HepG2 (cell line): ENCODE results near the gene FIGLA. TPM values are rescaled to one million over a fixed set of nuclear protein-coding genes. Genes with fewer than 3 reads are reported as not detected.

Source experiments
- ATAC-seq: fragments of 200-7000 bp; cut with Tn5 transposase; 3 replicates; pipeline ENCODE4 v1.9.1; 2020; ENCODE audit warnings: mild to moderate bottlenecking, moderate library complexity
- Bru-seq: library from RNA; stranded (reverse); fragments of 400-500 nt; gene quantifications from one replicate; lab custom pipeline; 2021; lab: Mats Ljungman, UMichigan
- BruChase-seq, 2 experiments: library from RNA; stranded (reverse); fragments of 400-500 nt; gene quantifications; one replicate each; lab custom pipeline; 2021; lab: Mats Ljungman, UMichigan
- BruUV-seq: library from RNA; stranded (reverse); fragments of 400-500 nt; replicated peaks from 2 replicates; lab custom pipeline; 2021; lab: Mats Ljungman, UMichigan
- CTCF ChIA-PET: fragments of 300-600 bp; formaldehyde crosslinking; extraction: SDS; loops from one replicate; lab custom pipeline; 2021; ENCODE audit warnings: low total read pairs, inconsistent platforms, low intra/inter-chr PET ratio; lab: Yijun Ruan, JAX
- POLR2A ChIA-PET: fragments of 350-600 bp; sonication (Branson Sonifier 250); formaldehyde crosslinking; loops from one replicate; lab custom pipeline; 2020; ENCODE audit warnings: antibody characterized with exemption, inconsistent platforms; lab: Yijun Ruan, JAX
- DNase-seq: peaks from one replicate; pipeline ENCODE4 v3.0.0-alpha.2; 2015; ENCODE audit warnings: low spot score
- FAIRE-seq: peaks from 3 replicates; lab custom pipeline; 2011; peaks lifted over from hg19 to GRCh38; lab: Jason Lieb, UNC
- H2AFZ ChIP-seq: one replicate; pipeline ENCODE4 v1.6.1; 2011; ENCODE audit warnings: low read length, inconsistent platforms
- H3K27ac ChIP-seq: fragments of 300-600 bp; 3 replicates; pipeline ENCODE4 v1.8.0; 2011; ENCODE audit warnings: mixed run types, mild to moderate bottlenecking, mixed read lengths, low read length, inconsistent platforms; ENCODE audit not compliant: insufficient read depth; ENCODE audit errors: extremely low read length
- H3K27me3 ChIP-seq, 2 experiments: fragments of 200-600 bp in 1 of 2; 2 replicates in 1 of 2; 3 replicates in 1 of 2; pipeline versions ENCODE4 v1.6.0 to v1.8.0; 2011; ENCODE audit warnings: low read length in 2 of 2, mild to moderate bottlenecking in 2 of 2, moderate library complexity in 2 of 2, inconsistent platforms in 1 of 2; ENCODE audit not compliant: insufficient read depth in 2 of 2, control insufficient read depth in 1 of 2
- H3K36me3 ChIP-seq, 2 experiments: fragments of 200-600 bp in 1 of 2; replicated peaks in 1 of 2; 2 replicates in 1 of 2; 3 replicates in 1 of 2; pipeline versions ENCODE4 v1.5.1 to v1.8.0; 2011; ENCODE audit warnings: low read length in 2 of 2, inconsistent platforms in 1 of 2; ENCODE audit not compliant: insufficient read depth in 2 of 2, control insufficient read depth in 1 of 2
- H3K4me1 ChIP-seq: 2 replicates; pipeline ENCODE4 v1.5.1; 2012; ENCODE audit warnings: low read length, inconsistent platforms; ENCODE audit not compliant: insufficient read depth
- H3K4me2 ChIP-seq: 2 replicates; pipeline ENCODE4 v1.6.0; 2011; ENCODE audit warnings: low read depth, low read length, inconsistent platforms
- H3K4me3 ChIP-seq, 3 experiments: fragments of 200-600 bp in 1 of 3; sonication (generic), shearing (Covaris generic) in 1 of 3; replicated peaks in 1 of 3; 2 replicates each; pipeline ENCODE4 v1.5.1; 2011 to 2016; ENCODE audit warnings: low read length in 3 of 3, inconsistent platforms in 2 of 3, low read depth in 2 of 3, mild to moderate bottlenecking in 2 of 3, control low read depth in 1 of 3, mixed read lengths in 1 of 3; ENCODE audit not compliant: insufficient read depth in 1 of 3
- H3K79me2 ChIP-seq: one replicate; pipeline ENCODE4 v1.6.1; 2011; ENCODE audit warnings: low read length, inconsistent platforms; ENCODE audit not compliant: insufficient read depth
- H3K9ac ChIP-seq: 2 replicates; pipeline ENCODE4 v1.6.0; 2011; ENCODE audit warnings: mild to moderate bottlenecking, low read depth, low read length, inconsistent platforms; ENCODE audit not compliant: insufficient read depth
- H3K9me3 ChIP-seq: 2 replicates; pipeline ENCODE4 v1.5.1; 2012; ENCODE audit warnings: mild to moderate bottlenecking, low read length
- H4K20me1 ChIP-seq: 2 replicates; pipeline ENCODE4 v1.6.0; 2011; ENCODE audit warnings: inconsistent platforms, mild to moderate bottlenecking, low read length, moderate library complexity; ENCODE audit not compliant: insufficient read depth
- CHD4 ChIP-seq: fragments of 200-600 bp; sonication (generic); IDR thresholded peaks from 2 replicates; pipeline ENCODE4 v1.7.0; 2017; ENCODE audit warnings: mild to moderate bottlenecking, low read length, borderline replicate concordance
- DPF2 ChIP-seq: sonication (generic); formaldehyde crosslinking; IDR thresholded peaks from 2 replicates; pipeline ENCODE4 v1.4.0; 2020; ENCODE audit warnings: mild to moderate bottlenecking, low read depth, missing genetic modification reagents, borderline replicate concordance
- EED ChIP-seq: sonication (generic); formaldehyde crosslinking; IDR thresholded peaks from 2 replicates; pipeline ENCODE4 v1.5.0; 2020; ENCODE audit warnings: mild to moderate bottlenecking, missing genetic modification reagents
- HOXA3 ChIP-seq: sonication (generic); formaldehyde crosslinking; IDR thresholded peaks from 2 replicates; pipeline ENCODE4 v1.5.0; 2020; ENCODE audit warnings: missing genetic modification reagents
- JDP2 ChIP-seq: sonication (generic); formaldehyde crosslinking; IDR thresholded peaks from 2 replicates; pipeline ENCODE4 v1.8.1; 2022; ENCODE audit warnings: missing genetic modification reagents, borderline replicate concordance
- MBD4 ChIP-seq: IDR thresholded peaks from 2 replicates; pipeline ENCODE4 v1.6.1; 2012; ENCODE audit warnings: low read length, inconsistent platforms, borderline replicate concordance
- SP140L ChIP-seq: sonication (generic); formaldehyde crosslinking; IDR thresholded peaks from 2 replicates; pipeline ENCODE4 v1.4.0; 2020; ENCODE audit warnings: missing genetic modification reagents, borderline replicate concordance
- ZNF143 ChIP-seq: sonication (generic); formaldehyde crosslinking; IDR thresholded peaks from 2 replicates; pipeline ENCODE4 v1.4.0; 2020; ENCODE audit warnings: missing genetic modification reagents
- ZNF75D ChIP-seq: sonication (generic); formaldehyde crosslinking; IDR thresholded peaks from 2 replicates; pipeline ENCODE4 v1.8.1; 2023; ENCODE audit warnings: missing genetic modification reagents, mild to moderate bottlenecking, borderline replicate concordance
- ZSCAN29 ChIP-seq: sonication (generic); formaldehyde crosslinking; conservative IDR thresholded peaks from 2 replicates; pipeline ENCODE4 v1.4.0; 2020; ENCODE audit warnings: mild to moderate bottlenecking, missing genetic modification reagents
- WGBS: methylation state at CpG from one replicate; pipeline ENCODE4 v1.1.6; 2017; ENCODE audit warnings: low lambda C conversion rate; 5-methylcytosine and 5-hydroxymethylcytosine counted together
- in situ Hi-C: cut with HindIII; loops from 2 replicates; pipeline ENCODE4 v1.10.0; 2017; ENCODE audit warnings: low pct_unique_long_range_greater_than_20kb; ENCODE audit not compliant: extremely low pct_ligation_motif_present
- intact Hi-C: fragments of 100-400 bp; cut with micrococcal nuclease; formaldehyde crosslinking; loops from one replicate; pipeline ENCODE4 v1.10.0; 2022; ENCODE audit not compliant: unreplicated experiment
- long read RNA-seq, 2 experiments: library from RNA in 1 of 2; library from polyadenylated mRNA in 1 of 2; stranded (forward) in 1 of 2; unstranded in 1 of 2; transcript quantifications; one replicate each; pipeline ENCODE4 v2.0.0, GENCODE V29; 2019 to 2022
- polyA minus RNA-seq, 3 experiments: library from RNA; depleted of rRNA, polyadenylated mRNA; stranded (reverse); fragments of >200 nt; gene quantifications; 2 replicates each; pipeline ENCODE4 v1.2.3, GENCODE V29; 2011; ENCODE audit warnings: low replicate concordance in 1 of 3
- polyA plus RNA-seq, 8 experiments: library from polyadenylated mRNA; depleted of rRNA in 3 of 8; stranded (reverse) in 7 of 8; unstranded in 1 of 8; fragments of >200 nt; fragmentation: Illumina TruSeq in 4 of 8; extraction: Trizol in 4 of 8; gene quantifications; 2 replicates each; pipeline versions ENCODE4 v1.2.1 to v1.2.3, GENCODE V29; 2011 to 2016; ENCODE audit warnings: low read depth in 4 of 8, missing spikeins in 1 of 8, mixed read lengths in 1 of 8; ENCODE audit not compliant: insufficient read depth in 1 of 8
- total RNA-seq, 5 experiments: library from RNA; depleted of rRNA; stranded (reverse); fragments of >200 nt; fragmentation: Illumina TruSeq; extraction: Trizol; gene quantifications; 2 replicates each; pipeline ENCODE4 v1.2.3, GENCODE V29; 2016; ENCODE audit warnings: low read depth in 1 of 5
- TF ChIP-seq, protein P1 (sequence below): sonication (generic); formaldehyde crosslinking; IDR thresholded peaks from 2 replicates; pipeline ENCODE4 v1.5.1; 2020; ENCODE audit warnings: mild to moderate bottlenecking, missing genetic modification reagents, moderate library complexity
- TF ChIP-seq, protein P2 (sequence below): IDR thresholded peaks from 2 replicates; pipeline ENCODE4 v1.6.1; 2016; ENCODE audit warnings: missing compliant biosample characterization, missing genetic modification reagents, borderline replicate concordance

FIGLA gene, protein sequence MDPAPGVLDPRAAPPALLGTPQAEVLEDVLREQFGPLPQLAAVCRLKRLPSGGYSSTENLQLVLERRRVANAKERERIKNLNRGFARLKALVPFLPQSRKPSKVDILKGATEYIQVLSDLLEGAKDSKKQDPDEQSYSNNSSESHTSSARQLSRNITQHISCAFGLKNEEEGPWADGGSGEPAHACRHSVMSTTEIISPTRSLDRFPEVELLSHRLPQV
- total RNA-seq (2016; rRNA removed; fragmentation: Illumina TruSeq; extraction: Trizol), result not detected in 2 replicates
- not detected in 2 replicates for total RNA-seq (2016; cell fraction: cytosol; rRNA removed; fragmentation: Illumina TruSeq; extraction: Trizol; ENCODE audit: low read depth)
- total RNA-seq (2016; cell fraction: insoluble cytoplasmic fraction; rRNA removed; fragmentation: Illumina TruSeq; extraction: Trizol), result not detected in 2 replicates
- not detected in 2 replicates for total RNA-seq (2016; cell fraction: membrane; rRNA removed; fragmentation: Illumina TruSeq; extraction: Trizol)
- not detected in 2 replicates for total RNA-seq (2016; cell fraction: nucleus; rRNA removed; fragmentation: Illumina TruSeq; extraction: Trizol)
- polyA plus RNA-seq (2011; rRNA removed), result not detected in 2 replicates
- polyA plus RNA-seq (2011; cell fraction: cytosol; rRNA removed), result not detected in 2 replicates
- not detected in 2 replicates for polyA plus RNA-seq (2011; cell fraction: nucleus; rRNA removed)
- not detected in 2 replicates for polyA plus RNA-seq (2012)
- polyA plus RNA-seq (2016; cell fraction: cytosol; fragmentation: Illumina TruSeq; extraction: Trizol; ENCODE audit: low read depth), result not detected in 2 replicates
- polyA plus RNA-seq (2016; cell fraction: insoluble cytoplasmic fraction; fragmentation: Illumina TruSeq; extraction: Trizol; ENCODE audit: low read depth), result not detected in 2 replicates
- polyA plus RNA-seq (2016; cell fraction: membrane; fragmentation: Illumina TruSeq; extraction: Trizol; ENCODE audit: low read depth), result not detected in 2 replicates
- polyA plus RNA-seq (2016; cell fraction: nucleus; fragmentation: Illumina TruSeq; extraction: Trizol; ENCODE audit: insufficient read depth, low read depth), result not detected in 2 replicates
- not detected in 2 replicates for polyA minus RNA-seq (2011; rRNA and poly(A)+ RNA removed; ENCODE audit: low replicate concordance)
- polyA minus RNA-seq (2011; cell fraction: cytosol; rRNA and poly(A)+ RNA removed), result not detected in 2 replicates
- not detected in 2 replicates for polyA minus RNA-seq (2011; cell fraction: nucleus; rRNA and poly(A)+ RNA removed)
- not detected for Bru-seq, nascent RNA
- percentile 8 among the genes with signal in this experiment for BruChase-seq, experiment 1, labeled RNA remaining after a 6-hour chase
- percentile 17 among the genes with signal in this experiment for BruChase-seq, experiment 2, labeled RNA remaining after a 2-hour chase
- long read RNA-seq, experiment 1, result 0 reads
- long read RNA-seq, experiment 2, result 0 reads

DNA sequence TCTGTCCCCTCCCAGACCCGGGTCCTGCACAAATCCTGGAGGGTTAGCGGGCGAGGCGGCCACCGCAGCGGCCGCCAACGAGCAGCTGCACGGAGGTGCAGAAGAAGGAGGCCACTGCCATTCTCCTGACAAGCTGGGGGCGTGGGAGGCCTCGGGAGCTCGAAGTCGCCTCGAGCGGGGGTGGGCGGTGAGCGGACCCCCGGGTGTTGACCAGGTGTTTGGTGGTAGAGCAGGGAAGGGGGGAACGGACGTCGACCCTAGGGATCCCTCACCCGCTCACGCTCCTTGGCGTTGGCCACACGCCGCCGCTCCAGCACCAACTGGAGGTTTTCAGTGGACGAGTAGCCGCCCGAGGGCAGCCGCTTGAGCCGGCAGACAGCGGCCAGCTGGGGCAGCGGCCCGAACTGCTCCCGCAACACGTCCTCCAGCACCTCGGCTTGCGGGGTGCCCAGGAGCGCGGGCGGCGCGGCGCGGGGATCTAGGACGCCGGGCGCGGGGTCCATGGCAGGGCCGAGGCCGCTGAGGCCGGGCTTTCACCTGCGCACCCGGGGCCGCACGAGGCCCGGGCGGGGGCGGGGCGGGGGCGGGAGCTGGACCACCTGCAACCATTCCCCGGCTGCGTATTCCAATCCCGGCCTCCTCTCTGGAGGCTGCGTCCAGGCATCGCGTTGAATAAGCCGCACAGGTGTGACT lies at the start of gene FIGLA:
Gene FIGLA, minus strand, starts transcription at position 508 of the 693 bp plus-strand sequence. Its CDS starts 5 bp downstream, at position 503.
- H3K4me1 ChIP-seq, result peaks cover 18% of the 10 kb centered on the region
- in situ Hi-C loops (loop anchor here (5.0 kb wide), 2 partner anchors 72 to 157 kb away; no protein-coding TSS in a partner anchor), intact Hi-C loops (no loop called here)
- H3K9me3 ChIP-seq, result no peaks in the 10 kb centered on the region
- H3K36me3 ChIP-seq, result no peaks in the 10 kb centered on the region
- ATAC-seq (peak; percentile 20; the same call in 2 of the 3 replicates), FAIRE-seq (no peak), DNase-seq (no peak)
- no peak within 1 kb of the TSS for H3K4me3 ChIP-seq
- no TSS peak for BruUV-seq
- peak within 1 kb of the TSS; percentile 32 for H3K4me2 ChIP-seq
- H3K9ac ChIP-seq, result no peak within 1 kb of the TSS
- H3K27me3 ChIP-seq, result peaks cover 0 to 5% of the 10 kb centered on the region in 2 experiments; a peak in 1 of 5 replicates
- H4K20me1 ChIP-seq, result no peaks in the 10 kb centered on the region
- ChIA-PET POLR2A (no interaction called here), CTCF (interaction anchor here (1.1 to 3.0 kb wide), 6 partner anchors 72 to 157 kb away, joined by 4 to 37 read pairs (median 20); no protein-coding TSS in a partner anchor)
- H2AFZ ChIP-seq, result peak within 1 kb of the TSS; percentile 31
- 86% methylated on average over 31 of the region's 69 CpGs for WGBS
- H3K27ac ChIP-seq, result no peak within 1 kb of the TSS
- no peaks in the 10 kb centered on the region for H3K79me2 ChIP-seq
- TF ChIP-seq DPF2 (CRISPR knock-in tag), result no peak
- no peak for TF ChIP-seq ZNF75D (CRISPR knock-in tag)
- no peak for TF ChIP-seq MBD4
- no peak for TF ChIP-seq SP140L (CRISPR knock-in tag)
- TF ChIP-seq, protein P1, sequence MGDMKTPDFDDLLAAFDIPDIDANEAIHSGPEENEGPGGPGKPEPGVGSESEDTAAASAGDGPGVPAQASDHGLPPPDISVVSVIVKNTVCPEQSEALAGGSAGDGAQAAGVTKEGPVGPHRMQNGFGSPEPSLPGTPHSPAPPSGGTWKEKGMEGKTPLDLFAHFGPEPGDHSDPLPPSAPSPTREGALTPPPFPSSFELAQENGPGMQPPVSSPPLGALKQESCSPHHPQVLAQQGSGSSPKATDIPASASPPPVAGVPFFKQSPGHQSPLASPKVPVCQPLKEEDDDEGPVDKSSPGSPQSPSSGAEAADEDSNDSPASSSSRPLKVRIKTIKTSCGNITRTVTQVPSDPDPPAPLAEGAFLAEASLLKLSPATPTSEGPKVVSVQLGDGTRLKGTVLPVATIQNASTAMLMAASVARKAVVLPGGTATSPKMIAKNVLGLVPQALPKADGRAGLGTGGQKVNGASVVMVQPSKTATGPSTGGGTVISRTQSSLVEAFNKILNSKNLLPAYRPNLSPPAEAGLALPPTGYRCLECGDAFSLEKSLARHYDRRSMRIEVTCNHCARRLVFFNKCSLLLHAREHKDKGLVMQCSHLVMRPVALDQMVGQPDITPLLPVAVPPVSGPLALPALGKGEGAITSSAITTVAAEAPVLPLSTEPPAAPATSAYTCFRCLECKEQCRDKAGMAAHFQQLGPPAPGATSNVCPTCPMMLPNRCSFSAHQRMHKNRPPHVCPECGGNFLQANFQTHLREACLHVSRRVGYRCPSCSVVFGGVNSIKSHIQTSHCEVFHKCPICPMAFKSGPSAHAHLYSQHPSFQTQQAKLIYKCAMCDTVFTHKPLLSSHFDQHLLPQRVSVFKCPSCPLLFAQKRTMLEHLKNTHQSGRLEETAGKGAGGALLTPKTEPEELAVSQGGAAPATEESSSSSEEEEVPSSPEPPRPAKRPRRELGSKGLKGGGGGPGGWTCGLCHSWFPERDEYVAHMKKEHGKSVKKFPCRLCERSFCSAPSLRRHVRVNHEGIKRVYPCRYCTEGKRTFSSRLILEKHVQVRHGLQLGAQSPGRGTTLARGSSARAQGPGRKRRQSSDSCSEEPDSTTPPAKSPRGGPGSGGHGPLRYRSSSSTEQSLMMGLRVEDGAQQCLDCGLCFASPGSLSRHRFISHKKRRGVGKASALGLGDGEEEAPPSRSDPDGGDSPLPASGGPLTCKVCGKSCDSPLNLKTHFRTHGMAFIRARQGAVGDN (CRISPR knock-in tag), result peak; percentile 53; the same call in 1 of the 2 replicates
- TF ChIP-seq HOXA3, result peak; percentile 22; the same call in 1 of the 2 replicates
- no peak for TF ChIP-seq JDP2 (CRISPR knock-in tag)
- TF ChIP-seq, protein P2, sequence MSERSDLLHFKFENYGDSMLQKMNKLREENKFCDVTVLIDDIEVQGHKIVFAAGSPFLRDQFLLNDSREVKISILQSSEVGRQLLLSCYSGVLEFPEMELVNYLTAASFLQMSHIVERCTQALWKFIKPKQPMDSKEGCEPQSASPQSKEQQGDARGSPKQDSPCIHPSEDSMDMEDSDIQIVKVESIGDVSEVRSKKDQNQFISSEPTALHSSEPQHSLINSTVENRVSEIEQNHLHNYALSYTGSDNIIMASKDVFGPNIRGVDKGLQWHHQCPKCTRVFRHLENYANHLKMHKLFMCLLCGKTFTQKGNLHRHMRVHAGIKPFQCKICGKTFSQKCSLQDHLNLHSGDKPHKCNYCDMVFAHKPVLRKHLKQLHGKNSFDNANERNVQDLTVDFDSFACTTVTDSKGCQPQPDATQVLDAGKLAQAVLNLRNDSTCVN (CRISPR knock-in tag), result 0 out of 2 replicates have a peak, but pooled peaks have one; percentile 4
- TF ChIP-seq EED (CRISPR knock-in tag), result 0 out of 2 replicates have a peak, but pooled peaks have one; percentile 7
- TF ChIP-seq ZNF143 (CRISPR knock-in tag), result no peak
- TF ChIP-seq ZSCAN29, result no peak
- no peak for TF ChIP-seq CHD4
